CD4-positive, alpha-beta T cell treated with Interleukin-4 for 4 hours (primary cell): ENCODE results near the gene CYTH1.

Source experiments
- DNase-seq: peaks from one replicate; pipeline ENCODE4 v3.0.0-alpha.2; 2020

Gene CYTH1

GRCh38 chr17:78645421-78646295, 136.4 kb downstream of the CYTH1 start:
- peak; percentile 41 for DNase-seq

- no peak for DNase-seq
These were observed 137.1 kb downstream of the CYTH1 start for GRCh38 chr17:78644931-78645351.

- DNase-seq: no peak
These were observed 137.8 kb downstream of the CYTH1 start for GRCh38 chr17:78644224-78644623.

DNA sequence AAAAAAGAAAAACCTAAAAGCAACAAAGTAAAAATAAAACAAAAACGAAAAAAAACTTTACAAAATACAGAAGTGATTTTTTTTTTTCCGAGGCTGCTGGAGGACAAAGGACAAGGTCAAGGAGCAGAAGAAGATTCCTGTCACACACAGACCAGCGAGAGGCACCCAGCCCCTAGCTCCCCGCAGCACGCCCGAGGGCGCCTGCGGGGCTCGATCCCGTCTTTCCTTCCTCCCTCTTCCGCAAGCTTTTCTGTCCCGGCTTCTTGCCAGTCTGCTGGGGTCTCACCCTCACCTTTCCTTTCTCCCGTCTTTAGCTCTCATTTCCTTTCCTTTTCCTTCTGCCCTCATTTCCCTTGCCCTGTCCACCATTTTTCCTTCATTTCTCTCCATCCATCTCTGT, 138.7 kb downstream of the CYTH1 start:
- no peak for DNase-seq

- no peak for DNase-seq
These were observed 139.4 kb downstream of the CYTH1 start for GRCh38 chr17:78642707-78643106.

GRCh38 chr17:78641666-78642065, 140.4 kb downstream of the CYTH1 start:
- no peak for DNase-seq

GRCh38 chr17:78641243-78641642, 140.8 kb downstream of the CYTH1 start:
- DNase-seq: no peak

- no peak for DNase-seq
These were observed 141.4 kb downstream of the CYTH1 start for GRCh38 chr17:78640700-78641099.

DNA sequence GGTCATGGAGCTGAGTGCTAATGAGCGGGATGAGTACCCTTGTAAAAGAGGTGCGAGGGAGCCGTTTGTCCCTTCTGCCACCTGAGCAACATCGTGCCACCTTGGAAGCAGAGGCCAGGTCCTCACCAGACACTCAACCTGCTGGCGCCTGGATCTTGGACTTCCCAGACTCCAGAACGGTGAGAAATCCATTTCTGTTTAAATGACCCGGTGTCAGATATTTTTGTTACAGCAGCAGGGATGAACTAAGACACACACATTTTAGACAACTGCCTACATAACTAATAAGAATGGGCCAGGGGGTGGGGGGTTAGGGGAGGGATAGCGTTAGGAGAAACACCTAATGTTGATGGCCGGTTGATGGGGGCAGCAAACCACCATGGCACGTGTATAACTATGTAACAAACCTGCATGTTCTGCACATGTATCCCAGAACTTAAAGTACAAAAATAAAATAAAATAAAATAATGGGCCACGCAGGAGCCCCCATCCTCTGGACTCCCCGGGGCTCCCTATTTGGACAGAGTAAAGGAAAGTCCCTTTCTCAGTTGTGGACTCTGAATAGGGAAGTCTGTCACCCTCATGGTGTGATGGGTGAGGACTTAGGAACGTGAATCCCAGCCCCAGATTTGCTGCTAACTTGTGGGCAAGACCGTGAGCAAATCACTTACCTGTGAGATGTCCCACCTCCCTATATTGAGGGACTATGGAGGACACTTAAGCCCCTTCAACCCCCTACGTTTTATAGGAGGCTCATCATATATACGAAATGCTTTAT, 144.2 kb downstream of the CYTH1 start:
- no peak for DNase-seq

- DNase-seq: no peak
These were observed 144.9 kb downstream of the CYTH1 start for GRCh38 chr17:78637146-78637545.

GRCh38 chr17:78634154-78634553, 147.9 kb downstream of the CYTH1 start:
- DNase-seq: no peak

DNA sequence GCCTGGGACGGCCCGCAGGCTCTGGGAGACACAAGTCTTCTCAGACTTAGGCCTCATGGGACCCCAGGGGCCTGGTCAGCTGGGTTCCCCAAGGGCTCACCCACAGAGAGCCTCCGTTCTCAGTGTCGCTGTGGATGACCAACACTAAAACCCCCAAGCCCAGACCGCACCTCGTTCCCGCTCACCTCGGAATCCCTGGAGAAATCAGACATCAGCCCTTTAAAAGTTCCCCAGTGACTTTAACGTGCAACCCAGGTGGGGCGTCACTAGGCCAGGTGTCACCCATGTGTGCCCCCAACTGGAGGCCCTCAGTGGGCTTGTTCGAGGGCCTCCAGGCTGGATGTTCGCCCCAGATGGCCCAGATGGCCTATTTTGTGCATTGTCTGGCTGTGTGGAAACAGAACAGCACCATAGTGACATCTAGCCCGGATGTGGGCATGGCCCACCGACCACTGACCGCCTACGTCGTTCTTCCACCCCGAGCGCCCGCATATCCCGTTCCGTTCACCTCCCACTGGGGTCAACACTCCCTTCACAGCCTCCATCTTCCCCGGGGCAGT, 152.6 kb downstream of the CYTH1 start:
- DNase-seq: no peak

DNA sequence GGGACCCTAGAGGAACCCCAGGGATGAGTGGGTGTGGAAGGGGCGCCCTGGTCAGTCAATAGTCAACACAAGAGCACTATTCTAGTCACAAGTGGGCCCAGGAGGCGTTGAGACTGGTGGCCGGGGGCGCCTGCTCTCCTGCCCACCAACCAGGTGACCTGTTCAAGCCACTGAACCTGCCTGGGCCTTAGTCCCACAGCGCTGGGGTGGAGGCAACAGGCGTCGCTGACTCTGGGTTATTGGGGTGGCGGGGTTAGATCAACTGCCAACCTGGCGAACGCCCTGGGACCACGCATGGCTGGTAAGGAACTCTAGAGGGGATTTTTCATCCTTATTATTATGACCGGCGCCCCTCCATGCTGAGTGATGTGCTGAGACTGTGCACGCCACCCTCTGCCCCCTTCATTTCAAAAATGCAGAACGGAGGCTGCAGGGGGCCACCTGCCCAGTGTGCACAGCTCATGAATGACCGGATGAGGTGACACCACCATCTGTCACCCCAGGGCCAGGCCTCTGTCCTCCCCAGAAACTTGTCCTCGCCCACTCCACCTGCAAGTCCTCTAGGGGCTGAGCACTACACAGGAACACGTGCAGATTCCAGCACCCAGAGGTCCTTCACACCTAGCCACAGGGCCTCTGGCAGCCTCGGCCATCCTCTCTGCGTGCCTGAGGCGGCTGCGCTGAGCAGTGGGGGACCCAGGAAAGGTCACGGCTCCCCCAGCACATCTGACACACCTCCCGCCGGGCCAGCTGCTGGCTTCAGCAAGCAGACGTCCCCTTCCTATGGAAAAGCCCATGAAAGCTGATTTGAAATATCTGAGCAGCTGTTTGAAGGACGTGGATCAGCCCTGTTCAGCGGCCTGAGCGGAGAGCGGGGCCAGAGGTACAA, 153.3 kb downstream of the CYTH1 start:
- no peak for DNase-seq

- no peak for DNase-seq
These were observed 157.5 kb downstream of the CYTH1 start for GRCh38 chr17:78624324-78625151.
